Superior temporal gyrus (tissue), 1 donor: ENCODE results near the gene YJEFN3.

ENCODE experiments used
- DNase-seq: peaks from one replicate; pipeline ENCODE4 v3.0.0-alpha.2; 2016; ENCODE audit errors: extremely low spot score

The YJEFN3 gene

GRCh38 chr19:19528721-19529490, at the start of gene YJEFN3:
TSS of gene YJEFN3 (plus strand) at chr19:19528911. CDS start at chr19:19528933, 22 bp downstream.
- peak; percentile 42 for DNase-seq

- no peak for DNase-seq
These were observed 48.0 kb upstream of the YJEFN3 start for GRCh38 chr19:19480688-19481087.

- no peak for DNase-seq
These were observed 45.7 kb upstream of the YJEFN3 start for GRCh38 chr19:19482809-19483596.

- no peak for DNase-seq
These were observed 43.3 kb upstream of the YJEFN3 start for GRCh38 chr19:19485161-19485997.

- no peak for DNase-seq
These were observed 42.8 kb upstream of the YJEFN3 start for GRCh38 chr19:19485998-19486290.

GRCh38 chr19:19486343-19487076, 42.2 kb upstream of the YJEFN3 start:
- DNase-seq = no peak

- DNase-seq = no peak
These were observed 41.4 kb upstream of the YJEFN3 start for GRCh38 chr19:19487077-19487949.

GRCh38 chr19:19487950-19488874, 40.5 kb upstream of the YJEFN3 start:
- no peak for DNase-seq

- DNase-seq = peak; percentile 68
These were observed 39.6 kb upstream of the YJEFN3 start for GRCh38 chr19:19488875-19489690.

- no peak for DNase-seq
These were observed 38.9 kb upstream of the YJEFN3 start for GRCh38 chr19:19489804-19490204.

GRCh38 chr19:19490214-19490968, 38.3 kb upstream of the YJEFN3 start:
- DNase-seq = peak; percentile 92

GRCh38 chr19:19491321-19492025, 37.2 kb upstream of the YJEFN3 start:
- no peak for DNase-seq

- no peak for DNase-seq
These were observed 36.6 kb upstream of the YJEFN3 start for GRCh38 chr19:19492026-19492610.

GRCh38 chr19:19493841-19494546, 34.7 kb upstream of the YJEFN3 start:
- DNase-seq = no peak

- no peak for DNase-seq
These were observed 32.8 kb upstream of the YJEFN3 start for GRCh38 chr19:19495614-19496603.
